Dendritic cell treated with granulocyte-macrophage colony-stimulating factor and Interleukin-4, amounts not matched to agents 40 ng/mL and 50 ng/mL, for 4 days (primary cell): ENCODE results near the gene DCBLD1.

Experiments used
- H3K27ac Mint-ChIP-seq: one replicate; pipeline ENCODE4 v1.8.0; 2022; ENCODE audit warnings: mild to moderate bottlenecking, mixed read lengths
- H3K27me3 Mint-ChIP-seq: one replicate; pipeline ENCODE4 v1.8.0; 2022; ENCODE audit warnings: mild to moderate bottlenecking, mixed read lengths
- H3K36me3 Mint-ChIP-seq: one replicate; pipeline ENCODE4 v1.8.0; 2022; ENCODE audit warnings: low read depth, mixed read lengths
- H3K4me1 Mint-ChIP-seq: one replicate; pipeline ENCODE4 v1.8.0; 2022; ENCODE audit warnings: low read depth, mixed read lengths
- H3K4me3 Mint-ChIP-seq: one replicate; pipeline ENCODE4 v1.8.0; 2022; ENCODE audit warnings: mild to moderate bottlenecking, moderate library complexity, mixed read lengths
- H3K9me3 Mint-ChIP-seq: one replicate; pipeline ENCODE4 v1.8.0; 2022; ENCODE audit warnings: mixed read lengths
- intact Hi-C: fragments of 100-400 bp; cut with micrococcal nuclease; formaldehyde crosslinking; loops from one replicate; pipeline ENCODE4 v1.15.0; 2022

Gene DCBLD1

DNA sequence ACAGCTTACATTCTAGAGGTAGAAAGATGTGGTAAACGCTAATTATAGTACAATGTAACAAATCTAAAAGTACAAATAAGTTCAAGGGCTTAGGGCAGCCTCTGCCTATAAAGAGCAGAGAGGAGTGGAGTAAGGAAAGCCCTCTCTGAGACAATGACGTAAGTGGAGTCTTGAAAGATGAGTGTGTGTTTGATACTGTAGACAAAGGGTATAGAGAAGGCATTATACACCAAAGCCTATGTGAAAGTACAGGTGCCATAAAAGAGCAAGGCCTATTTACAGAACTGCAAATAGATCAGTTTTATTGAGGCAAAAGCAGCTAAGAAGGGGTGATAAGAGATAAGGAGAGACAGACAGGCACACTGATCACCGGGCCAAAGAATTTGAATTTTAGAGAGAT is 108.9 kb downstream of the DCBLD1 start:
- intact Hi-C loops, result no loop called here
- Mint-ChIP-seq H3K36me3 (peaks cover 42% of the 10 kb centered on the region), H3K4me1 (peaks cover 19% of the 10 kb centered on the region), H3K27ac (no peak overlapping the region), H3K27me3 (no peaks in the 10 kb centered on the region), H3K4me3 (no peak overlapping the region), H3K9me3 (peaks cover 7% of the 10 kb centered on the region)

DNA sequence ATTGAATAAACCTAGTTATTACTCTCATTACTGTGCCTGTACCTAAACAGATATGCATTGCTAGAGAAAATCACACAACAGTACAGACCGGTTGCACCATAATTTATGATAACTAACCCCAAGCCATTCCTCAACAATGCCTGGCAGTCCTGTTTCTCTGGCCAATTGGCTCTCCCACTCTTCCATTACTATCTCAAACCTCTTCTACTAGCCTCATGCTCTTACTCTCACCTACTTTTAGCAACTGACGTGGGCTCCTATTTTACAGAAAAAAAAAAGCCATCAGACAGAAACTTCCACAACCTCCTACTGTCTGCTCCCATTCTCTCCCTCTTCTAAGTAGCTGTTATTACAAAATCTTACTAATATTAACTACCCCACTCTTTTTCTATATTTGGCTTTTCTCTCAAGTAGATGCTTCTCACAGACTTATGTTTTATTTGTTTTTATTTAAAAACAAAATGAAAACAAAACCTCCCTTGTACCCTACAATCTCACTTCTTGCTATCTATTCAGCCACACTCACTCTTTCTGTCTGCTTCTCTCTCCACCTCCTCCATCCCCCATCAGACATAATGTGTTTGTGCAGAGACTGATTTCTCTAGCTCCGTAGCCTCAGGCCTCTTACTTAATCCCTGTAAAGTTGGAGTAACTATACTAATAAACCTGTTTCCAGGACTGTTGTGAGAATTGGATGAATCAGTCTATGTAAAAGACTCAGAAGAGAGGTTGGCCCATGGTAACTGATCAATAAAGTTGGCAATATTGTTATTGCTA is 110.7 kb downstream of the DCBLD1 start:
- Mint-ChIP-seq H3K9me3 (peaks cover 15% of the 10 kb centered on the region), H3K4me1 (peaks cover 14% of the 10 kb centered on the region), H3K36me3 (peaks cover 47% of the 10 kb centered on the region), H3K4me3 (no peak overlapping the region), H3K27ac (no peak overlapping the region), H3K27me3 (no peaks in the 10 kb centered on the region)
- intact Hi-C loops, result no loop called here

- H3K9me3 Mint-ChIP-seq, result peaks cover 15% of the 10 kb centered on the region
- intact Hi-C loops, result no loop called here
- H3K27ac Mint-ChIP-seq, result no peak overlapping the region
- H3K36me3 Mint-ChIP-seq, result peaks cover 44% of the 10 kb centered on the region
- H3K4me1 Mint-ChIP-seq, result peaks cover 18% of the 10 kb centered on the region
- H3K4me3 Mint-ChIP-seq, result no peak overlapping the region
- H3K27me3 Mint-ChIP-seq, result no peaks in the 10 kb centered on the region
These were observed 112.8 kb downstream of the DCBLD1 start for GRCh38 chr6:117595099-117595923.

- H3K36me3 Mint-ChIP-seq, result peaks cover 52% of the 10 kb centered on the region
- H3K4me3 Mint-ChIP-seq, result no peak overlapping the region
- intact Hi-C loops, result no loop called here
- peaks cover 22% of the 10 kb centered on the region for H3K4me1 Mint-ChIP-seq
- peaks cover 15% of the 10 kb centered on the region for H3K9me3 Mint-ChIP-seq
- no peak overlapping the region for H3K27ac Mint-ChIP-seq
- H3K27me3 Mint-ChIP-seq, result no peaks in the 10 kb centered on the region
These were observed 115.3 kb downstream of the DCBLD1 start for GRCh38 chr6:117597755-117598154.
